Left kidney (tissue), 2 donors: ENCODE data around the gene METAP1D. TPM values are rescaled to one million over a fixed set of nuclear protein-coding genes. Genes with fewer than 3 reads are reported as not detected.
"Not testable (repeated sequence)": the region's sequence is repeated elsewhere in the genome, so short reads cannot be mapped to it uniquely, and the experiment has no call there.

Experiments
- DNase-seq: peaks from one replicate; pipeline ENCODE4 v3.0.0-alpha.2; 2013
- polyA plus RNA-seq: library from polyadenylated mRNA; unstranded; fragments of 120-200 nt; gene quantifications from one replicate; pipeline ENCODE4 v1.2.1, GENCODE V29; 2013; ENCODE audit not compliant: insufficient read length

Gene METAP1D
- polyA plus RNA-seq, 1 donor: 25.8 TPM

DNA sequence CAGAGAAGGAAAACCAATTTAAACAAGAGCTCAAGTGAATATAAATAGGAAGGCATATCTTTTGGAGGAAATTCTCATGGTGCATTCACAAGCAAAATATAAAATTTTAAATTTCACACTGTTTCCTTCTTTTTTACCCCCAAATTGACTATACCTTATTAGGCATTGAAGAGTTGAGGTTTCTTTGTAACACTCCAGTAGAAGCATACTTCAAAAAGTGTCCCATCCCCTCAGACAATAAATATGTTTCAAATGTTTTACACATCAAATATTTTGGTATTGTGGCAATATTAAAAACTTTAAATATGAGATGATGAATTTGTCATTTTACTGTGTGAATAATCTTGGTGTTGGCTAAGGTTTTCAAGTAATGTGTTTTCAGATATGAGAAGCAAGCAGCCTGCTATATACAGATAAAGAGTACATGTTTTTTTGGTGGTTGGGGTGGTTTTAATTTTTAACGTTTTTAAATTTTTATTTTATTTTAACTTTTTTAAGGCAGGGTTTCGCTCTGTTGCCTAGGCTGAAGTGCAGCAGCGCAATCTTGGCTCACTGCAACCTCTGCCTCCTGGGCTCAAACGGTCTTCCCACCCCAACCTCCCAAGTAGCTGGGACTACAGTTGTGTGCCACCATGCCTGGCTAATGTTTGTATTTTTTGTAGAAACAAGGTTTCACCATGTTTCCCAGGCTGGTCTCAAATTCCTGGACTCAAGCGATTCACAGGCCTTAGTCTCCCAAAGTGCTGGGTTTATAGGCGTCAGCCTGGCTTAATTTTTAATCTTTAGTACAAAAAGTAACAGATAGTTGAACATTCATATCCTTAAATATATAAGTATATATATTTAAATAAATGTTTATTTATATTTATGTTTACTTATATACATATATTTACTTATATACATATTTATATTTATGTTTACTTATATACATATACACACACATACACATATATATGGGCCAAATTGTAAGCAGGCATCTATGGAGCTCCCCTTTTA lies 49.1 kb downstream of the METAP1D start:
- no peak for DNase-seq

DNA sequence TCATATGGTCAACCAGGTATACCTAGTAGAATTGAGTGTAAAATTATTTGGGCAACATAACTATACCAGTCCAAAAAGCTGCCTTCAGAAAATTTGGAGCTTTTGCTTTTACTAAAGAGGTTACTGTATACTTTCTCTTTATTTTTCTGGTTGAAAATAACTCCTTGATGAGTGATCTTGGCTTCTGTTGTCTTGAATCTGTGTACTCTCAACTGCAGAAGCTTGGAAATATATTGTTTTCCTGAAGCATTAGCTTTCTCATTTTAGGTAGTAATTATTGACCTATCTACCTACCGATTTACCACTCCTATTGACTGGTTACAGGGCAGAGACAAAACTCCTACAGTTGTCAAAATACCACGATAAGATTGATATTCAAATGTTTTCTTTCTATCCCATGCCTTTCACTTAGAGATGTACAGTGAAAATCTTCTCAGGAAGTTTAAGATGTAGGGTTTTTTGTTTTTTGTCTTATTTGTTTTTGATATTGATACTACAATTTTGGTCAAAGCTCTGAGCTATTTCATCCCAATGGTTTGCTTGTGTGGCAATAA lies 49.9 kb downstream of the METAP1D start:
- no peak for DNase-seq

DNA sequence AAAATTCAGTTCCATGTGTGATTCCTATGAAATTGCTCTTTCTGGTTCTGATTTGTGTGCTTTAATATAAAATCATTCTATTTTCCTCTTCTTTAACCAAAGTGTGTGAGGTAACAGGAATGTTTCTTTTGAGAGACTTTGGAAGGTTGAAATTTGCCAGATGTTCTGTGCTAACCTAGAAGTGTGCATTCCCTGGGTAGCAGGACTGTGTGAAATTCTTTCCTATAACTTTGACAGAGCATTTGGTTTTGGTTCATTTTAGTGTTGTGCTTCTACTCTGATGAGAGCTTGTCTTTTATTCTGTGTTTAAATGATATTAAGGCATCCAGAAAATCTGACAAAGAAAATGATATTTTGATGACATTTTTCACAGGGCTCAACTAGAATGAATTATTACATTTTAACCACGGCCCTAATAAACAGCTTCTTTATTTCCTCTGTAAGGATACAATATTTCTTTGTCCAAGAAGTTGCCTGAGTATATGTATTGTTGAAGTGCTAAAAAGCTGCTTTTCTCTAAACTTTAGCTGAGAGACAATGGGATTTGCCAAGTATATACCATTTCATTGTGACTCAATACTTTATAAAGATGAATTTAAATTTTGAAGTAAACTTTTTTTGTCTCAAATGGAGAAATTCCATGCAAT lies 50.8 kb downstream of the METAP1D start:
- DNase-seq: no peak

DNA sequence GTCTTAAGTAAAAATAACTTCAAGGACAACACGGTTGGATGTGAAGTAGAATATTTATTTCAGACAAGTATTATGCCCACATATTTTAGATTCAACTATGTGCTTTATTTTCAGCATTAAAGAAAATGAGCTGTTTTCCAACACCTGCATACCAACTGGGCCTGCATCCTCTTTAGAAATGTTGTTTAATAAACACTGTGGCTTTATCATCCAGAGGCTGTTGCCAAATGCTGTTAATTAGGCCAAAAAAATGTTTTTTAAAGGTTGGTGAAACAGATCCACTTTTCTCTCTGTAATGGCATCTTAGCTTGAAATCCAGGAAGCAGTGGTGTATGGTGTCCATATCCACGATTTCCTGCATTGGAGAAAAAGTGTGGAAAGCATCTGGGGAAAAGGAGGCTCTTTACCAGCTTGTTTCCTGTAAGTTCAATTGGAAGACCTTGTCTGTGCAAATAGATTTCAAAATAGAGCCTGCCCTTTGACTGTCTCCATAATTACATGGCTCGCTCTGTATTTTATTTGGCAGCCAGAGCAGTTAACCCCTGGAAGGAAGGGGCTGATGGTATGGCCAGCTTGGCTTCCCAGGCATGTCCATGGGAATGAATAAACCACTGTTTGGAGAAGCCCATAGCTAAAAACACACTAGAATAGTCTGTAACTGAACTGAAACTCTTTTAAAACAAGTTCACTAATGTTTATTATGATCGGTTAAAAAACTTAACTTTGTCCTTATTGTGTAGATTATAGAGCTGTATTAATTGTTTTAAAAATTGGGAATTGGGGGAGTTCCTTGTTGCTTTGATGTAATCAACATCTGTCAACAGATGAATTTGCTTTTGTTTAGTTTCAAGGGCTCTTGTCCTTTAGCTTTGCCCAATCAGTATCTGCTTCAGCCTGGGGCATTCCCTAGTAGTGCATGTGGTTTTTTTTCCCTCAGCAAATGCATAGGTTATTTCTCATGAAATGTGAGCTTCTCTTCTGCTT lies 52.5 kb downstream of the METAP1D start:
- DNase-seq: no peak

DNA sequence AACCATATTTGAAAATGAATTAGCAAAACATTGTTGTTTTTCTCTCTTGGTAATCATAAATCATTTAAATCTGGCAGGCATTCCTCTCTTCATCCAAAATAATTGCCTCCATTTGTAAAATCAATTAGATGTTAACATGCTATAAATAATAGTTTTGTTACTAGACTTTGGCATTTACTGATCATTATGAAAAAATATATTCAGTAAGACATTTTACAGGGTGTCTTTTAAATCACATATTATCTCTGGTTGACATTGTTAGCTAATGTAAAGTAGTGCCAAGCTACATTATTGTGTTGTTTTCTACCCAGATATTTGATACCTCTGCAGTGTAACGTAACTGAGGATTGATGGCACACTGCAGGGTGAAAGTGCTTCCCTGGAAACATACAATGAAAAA lies 53.7 kb downstream of the METAP1D start:
- no peak for DNase-seq

DNA sequence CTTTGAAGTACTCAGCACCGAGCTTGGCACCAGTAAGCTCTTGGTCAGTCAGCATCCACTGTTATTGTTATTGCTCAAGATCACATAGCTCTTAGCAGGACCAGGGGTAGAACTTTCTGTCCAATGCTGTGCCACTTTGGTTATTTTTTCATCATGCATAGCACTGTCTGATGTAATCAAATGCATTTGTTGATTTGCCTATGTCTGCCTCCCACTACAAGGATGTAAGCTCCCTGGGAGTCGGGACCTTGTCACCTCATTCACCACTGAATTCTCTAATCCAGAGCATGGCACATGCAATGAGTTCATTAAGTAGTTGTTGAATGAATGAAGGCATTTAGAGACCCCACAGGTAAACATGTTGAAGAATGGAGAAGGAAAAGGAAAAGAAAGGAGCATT lies 56.5 kb downstream of the METAP1D start:
- no peak for DNase-seq

DNA sequence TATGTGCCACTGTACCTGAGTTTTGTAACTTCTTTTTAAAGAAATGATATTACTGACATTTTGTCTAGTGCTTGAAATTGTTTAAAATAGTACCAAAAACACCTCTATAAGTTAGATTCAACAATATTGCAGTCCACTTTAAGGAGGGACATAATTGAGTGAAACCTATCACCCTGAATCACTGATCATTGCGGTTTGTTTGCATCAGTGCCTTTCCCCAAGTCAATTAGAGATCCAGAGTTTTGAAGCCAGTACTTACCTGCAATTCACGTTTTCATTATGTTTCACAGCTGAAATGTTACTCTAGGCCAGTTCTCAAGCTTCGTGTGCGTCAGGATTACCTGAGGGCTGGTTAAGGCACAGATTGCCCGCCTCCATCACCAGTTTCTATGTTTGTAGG lies 58.9 kb downstream of the METAP1D start:
- no peak for DNase-seq

DNA sequence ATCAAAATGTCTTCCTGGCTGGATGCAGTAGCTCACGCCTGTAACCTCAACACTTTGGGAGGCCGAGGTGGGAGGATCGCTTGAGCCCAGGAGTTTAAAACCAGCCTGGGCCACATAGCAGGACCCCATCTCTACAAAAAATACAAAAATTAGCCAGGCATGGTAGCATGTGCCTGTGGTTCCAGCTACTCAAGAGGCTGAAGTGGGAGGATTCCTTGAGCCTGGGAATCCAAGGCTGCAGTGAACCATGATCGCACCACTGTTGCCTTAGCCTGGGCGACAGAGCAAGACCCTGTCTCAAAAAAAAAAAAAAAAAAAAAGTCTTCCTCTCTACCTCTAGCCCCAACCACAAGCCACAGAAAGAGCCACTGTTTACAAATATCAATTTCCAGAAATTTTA lies 60.4 kb downstream of the METAP1D start:
- not testable (repeated sequence) for DNase-seq

DNA sequence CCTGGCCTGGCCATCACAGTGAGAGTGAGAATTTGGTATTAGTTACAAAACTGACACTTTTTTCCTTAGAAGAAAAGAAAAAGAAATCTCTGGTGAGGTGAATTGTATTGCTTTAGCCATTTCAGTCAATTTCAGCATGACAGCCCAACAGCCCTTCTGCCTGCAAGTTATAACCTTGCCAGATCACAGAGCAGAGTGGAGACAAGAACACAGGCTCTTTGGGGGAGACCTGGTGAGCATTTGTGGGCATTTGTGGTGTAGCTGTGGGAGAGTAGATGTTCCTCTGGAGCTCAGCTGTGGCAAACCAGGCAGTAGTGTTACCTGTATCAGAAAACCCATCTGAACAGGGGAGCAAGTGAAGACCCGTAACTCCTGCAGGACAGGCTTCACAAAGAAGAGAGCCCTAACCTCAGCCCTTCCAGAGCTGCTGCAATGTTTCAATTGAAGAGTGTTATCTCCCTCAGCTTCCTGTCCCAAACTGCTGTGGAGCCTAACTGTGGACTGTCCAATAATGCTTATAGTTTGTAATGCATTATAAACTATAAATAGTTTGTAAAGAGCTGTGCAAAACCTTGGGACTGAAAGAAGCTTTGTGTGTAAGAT lies 62.8 kb downstream of the METAP1D start:
- DNase-seq: no peak

DNA sequence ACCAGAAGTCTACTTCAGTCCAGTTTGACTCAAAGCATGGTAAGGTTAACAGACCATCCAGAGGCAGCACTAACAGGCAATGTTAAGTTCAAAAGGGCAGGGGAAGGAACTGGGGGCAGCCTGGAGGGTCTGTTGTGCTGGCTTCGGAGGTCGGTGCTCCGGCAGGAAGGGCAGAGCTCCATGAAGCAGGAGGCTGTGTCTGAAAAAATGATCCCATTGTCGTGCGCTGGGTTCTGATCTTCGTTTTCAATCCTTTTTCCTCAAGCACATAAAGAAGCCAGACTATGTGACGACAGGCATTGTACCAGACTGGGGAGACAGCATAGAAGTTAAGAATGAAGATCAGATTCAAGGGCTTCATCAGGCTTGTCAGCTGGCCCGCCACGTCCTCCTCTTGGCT lies 63.7 kb downstream of the METAP1D start:
- no peak for DNase-seq

DNA sequence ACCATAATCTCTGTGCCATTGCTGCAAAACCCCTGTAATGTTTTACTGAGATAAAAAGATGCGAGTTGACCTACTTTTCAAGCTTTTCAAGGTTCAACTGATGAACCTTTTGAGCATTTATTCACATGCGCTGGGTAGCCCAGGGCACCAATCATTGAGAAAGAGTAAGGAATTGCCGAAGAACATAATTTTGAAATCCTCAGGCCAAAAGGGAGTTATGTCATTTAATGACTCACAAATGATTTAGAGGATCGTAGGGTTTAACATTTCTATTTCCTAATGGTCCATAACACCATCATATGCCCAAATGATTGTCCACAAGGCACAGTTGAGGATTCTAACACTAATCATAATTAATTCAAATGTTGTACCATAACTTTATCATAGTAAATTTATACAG lies 65.4 kb downstream of the METAP1D start:
- DNase-seq: no peak

DNA sequence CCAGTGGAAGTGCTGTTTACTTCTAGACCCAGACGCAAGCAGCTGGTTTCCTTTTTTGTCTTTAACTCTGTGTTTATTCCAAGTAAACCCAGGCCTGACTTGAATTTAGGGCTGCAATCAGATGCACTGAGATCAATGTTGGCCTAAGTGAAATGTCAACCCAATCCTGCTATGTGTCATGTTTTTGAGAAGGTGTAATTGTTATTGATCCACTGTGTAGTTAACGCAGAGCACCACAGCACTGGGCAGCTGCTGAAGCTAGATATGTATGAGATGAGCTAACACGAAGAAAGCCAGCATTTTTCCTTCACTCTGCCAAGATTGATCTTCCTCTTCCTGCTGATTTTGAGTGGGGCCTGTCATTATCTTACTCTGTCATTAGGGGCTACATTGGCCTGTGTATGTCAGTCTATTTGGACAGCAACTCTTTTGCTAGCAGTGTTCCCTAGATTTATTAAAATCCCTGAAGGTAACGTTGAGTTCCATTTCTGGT lies 66.7 kb downstream of the METAP1D start:
- DNase-seq: no peak

DNA sequence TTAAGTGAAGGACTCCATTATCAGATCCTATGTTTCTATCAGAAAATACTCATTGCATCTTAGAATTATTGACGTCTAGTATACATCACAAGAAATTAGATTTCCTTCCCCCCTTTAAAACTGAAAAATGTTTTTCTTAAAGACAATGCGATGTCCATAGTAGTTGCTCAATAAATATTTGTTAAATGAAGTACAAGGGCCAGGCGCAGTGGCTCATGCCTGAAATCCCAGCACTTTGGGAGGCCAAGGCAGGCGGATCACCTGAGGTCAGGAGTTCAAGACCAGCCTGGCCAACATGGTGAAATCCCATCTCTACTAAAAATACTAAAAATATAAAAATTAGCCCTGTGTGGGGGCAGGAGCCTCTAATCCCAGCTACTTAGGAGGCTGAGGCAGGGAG lies 68.2 kb downstream of the METAP1D start:
- DNase-seq: not testable (repeated sequence)

DNA sequence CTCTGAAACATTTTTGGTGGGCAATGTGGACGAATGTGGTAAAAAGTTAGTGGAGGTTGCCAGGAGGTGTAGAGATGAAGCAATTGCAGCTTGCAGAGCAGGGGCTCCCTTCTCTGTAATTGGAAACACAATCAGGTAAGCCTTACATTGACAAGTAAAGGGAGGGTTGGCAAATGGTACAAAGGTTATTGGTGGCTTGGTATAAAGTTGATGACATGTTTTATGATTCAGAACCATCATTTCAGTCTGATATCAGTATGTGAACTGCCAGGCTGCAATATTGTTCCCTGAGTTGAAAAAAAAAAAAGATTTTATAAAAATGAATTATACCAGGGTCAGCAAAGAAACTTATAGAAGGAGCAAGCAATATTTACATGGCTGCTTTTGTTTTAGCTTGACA lies 71.2 kb downstream of the METAP1D start:
- DNase-seq: no peak

DNA sequence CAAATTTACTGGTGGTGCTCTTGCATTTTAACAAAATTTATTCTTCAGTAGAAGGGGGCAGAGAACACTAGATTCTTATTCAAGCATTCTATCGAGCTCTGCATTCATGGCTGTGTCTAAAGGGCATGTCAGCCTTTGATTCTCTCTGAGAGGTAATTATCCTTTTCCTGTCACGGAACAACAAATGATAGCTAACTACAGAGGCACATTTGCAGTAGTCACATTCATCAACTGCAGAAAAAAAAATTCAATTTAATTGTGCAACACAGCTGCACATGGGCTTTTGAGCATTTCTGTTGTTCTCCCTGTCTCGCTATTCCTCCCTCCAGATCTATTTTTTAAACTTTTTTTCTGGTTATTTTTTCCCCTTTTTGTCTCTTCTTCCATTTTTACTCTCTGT lies 72.5 kb downstream of the METAP1D start:
- DNase-seq: no peak

DNA sequence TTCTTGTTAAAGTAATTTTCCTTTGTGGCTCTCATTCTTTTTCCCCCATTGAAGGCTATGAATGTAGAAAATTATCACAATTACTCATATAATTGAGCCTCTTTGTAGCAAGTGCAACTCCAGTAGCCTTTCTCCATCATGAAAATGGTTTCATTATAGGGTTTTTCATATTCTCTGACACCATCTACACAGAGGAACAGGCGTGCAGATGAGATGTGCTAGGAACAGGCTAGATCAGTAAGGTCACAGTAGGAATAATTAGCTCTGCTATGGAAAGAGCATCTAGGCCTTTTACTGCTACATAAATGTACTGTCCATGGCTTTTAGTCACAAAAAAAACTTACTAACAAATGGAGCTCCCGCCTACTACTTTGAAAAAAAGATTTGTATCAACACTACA lies 73.0 kb downstream of the METAP1D start:
- DNase-seq: no peak

DNA sequence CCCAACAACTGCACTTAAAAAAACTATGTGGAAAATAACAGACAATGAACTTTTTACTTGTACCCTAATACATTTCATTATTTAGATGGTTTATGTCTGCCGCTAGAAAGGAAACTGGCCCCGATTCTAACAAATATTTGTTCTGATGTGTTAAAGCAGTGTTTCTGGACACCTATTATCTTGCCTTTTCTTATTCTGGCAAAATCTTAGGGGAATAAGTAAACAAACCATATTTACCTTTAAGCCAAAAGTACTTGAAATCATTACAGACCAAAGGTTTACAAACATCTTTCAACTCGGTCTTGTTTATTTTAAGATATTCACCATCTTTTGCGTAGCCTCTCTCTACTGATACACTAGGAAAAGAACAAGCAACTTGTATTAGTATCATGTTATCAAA lies 73.8 kb downstream of the METAP1D start:
- DNase-seq: no peak

DNA sequence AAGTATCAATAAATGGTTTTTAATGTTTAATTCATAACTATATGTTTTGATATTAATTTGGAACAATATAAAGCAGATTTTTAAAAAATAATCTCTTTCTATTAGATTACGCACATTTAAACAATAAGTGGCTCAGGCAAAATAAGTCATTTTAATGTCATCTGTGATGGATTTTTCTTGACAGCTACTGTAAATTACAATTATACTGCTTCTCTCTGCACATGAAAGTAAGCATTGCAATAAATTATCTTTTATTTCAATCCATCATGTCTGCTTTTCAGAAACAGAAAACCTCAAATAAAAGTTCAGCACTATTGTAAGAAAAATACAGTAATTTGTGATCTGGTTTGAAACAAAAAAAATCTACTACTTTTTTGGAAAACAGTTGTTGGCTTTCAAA lies 74.5 kb downstream of the METAP1D start:
- no peak for DNase-seq

DNA sequence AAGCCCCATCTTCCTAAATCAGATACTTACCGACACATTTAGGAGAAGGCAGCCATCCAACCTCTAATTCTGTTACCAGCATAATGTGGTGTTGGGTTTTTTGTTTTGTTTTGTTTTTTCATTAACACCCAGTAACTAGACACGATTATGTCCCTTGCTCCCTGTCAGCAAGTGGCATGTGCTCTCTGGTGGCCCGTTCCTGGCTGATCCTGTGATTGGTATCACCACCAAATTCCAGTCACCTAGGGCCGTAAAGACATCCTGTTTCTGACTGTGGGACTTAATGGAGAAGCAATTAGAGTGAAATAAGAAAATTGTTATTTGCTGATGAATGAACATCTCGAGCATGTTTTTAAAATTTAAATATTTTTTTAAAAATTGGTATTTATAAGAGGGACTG lies 79.7 kb downstream of the METAP1D start:
- no peak for DNase-seq

DNA sequence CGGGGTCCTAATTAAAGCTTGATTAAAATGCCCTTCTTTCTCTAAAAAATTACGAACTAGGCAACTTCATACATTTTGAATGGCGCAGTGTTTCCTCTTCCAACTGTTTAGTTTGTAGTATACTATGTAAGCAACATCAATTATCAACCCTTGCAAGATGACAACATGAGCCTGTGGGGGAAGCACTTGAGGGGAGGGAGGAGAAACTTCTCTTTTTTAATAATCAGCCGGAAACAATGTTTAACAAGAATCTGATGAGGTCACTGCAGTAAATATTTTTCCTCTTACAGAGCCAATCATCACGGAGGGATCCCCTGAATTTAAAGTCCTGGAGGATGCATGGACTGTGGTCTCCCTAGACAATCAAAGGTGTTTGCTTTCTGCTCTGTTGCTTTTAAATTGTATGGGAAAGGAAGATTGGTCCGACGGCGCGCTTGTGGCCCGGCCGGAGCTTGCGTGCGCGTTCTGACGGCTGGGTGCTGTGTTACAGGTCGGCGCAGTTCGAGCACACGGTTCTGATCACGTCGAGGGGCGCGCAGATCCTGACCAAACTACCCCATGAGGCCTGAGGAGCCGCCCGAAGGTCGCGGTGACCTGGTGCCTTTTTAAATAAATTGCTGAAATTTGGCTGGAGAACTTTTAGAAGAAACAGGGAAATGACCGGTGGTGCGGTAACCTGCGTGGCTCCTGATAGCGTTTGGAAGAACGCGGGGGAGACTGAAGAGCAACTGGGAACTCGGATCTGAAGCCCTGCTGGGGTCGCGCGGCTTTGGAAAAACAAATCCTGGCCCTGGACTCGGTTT lies 80.3 kb downstream of the METAP1D start:
- DNase-seq: peak; percentile 6
